Mesendoderm (in vitro differentiated cells): ENCODE results near the gene H6PD.

Experiments used
- DNase-seq: peaks from one replicate; pipeline ENCODE4 v3.0.0; 2013
- H2AK5ac ChIP-seq: 2 replicates; pipeline ENCODE4 v1.6.1; 2013; ENCODE audit warnings: low read length, inconsistent platforms
- H2BK120ac ChIP-seq: 2 replicates; pipeline ENCODE4 v1.6.1; 2013; ENCODE audit warnings: low read depth, mild to moderate bottlenecking, low read length, moderate library complexity, mixed read lengths
- H2BK15ac ChIP-seq: replicated peaks from 2 replicates; pipeline ENCODE4 v1.6.1; 2013; ENCODE audit warnings: low read depth, mild to moderate bottlenecking, moderate library complexity
- H2BK5ac ChIP-seq: 2 replicates; pipeline ENCODE4 v1.6.1; 2013; ENCODE audit warnings: low read length, inconsistent platforms
- H3K18ac ChIP-seq: 2 replicates; pipeline ENCODE4 v1.6.1; 2013; ENCODE audit warnings: mild to moderate bottlenecking, low read length, mixed read lengths
- H3K23ac ChIP-seq: one replicate; pipeline ENCODE4 v1.6.1; 2013; ENCODE audit warnings: low read length
- H3K27ac ChIP-seq: 2 replicates; pipeline ENCODE4 v1.5.1; 2013; ENCODE audit warnings: low read depth, mild to moderate bottlenecking, inconsistent platforms, low read length, moderate library complexity
- H3K27me3 ChIP-seq: 2 replicates; pipeline ENCODE4 v1.6.1; 2013; ENCODE audit warnings: low read length, control low read depth, mild to moderate bottlenecking, inconsistent platforms; ENCODE audit not compliant: insufficient read depth, poor library complexity
- H3K36me3 ChIP-seq: 2 replicates; pipeline ENCODE4 v1.6.1; 2013; ENCODE audit warnings: low read length, inconsistent platforms; ENCODE audit not compliant: control insufficient read depth, insufficient read depth
- H3K4ac ChIP-seq: one replicate; pipeline ENCODE4 v1.6.1; 2013; ENCODE audit warnings: low read depth, mild to moderate bottlenecking, low read length, moderate library complexity
- H3K4me1 ChIP-seq: 2 replicates; pipeline ENCODE4 v1.6.1; 2013; ENCODE audit warnings: low read depth, low read length, inconsistent platforms; ENCODE audit not compliant: control insufficient read depth
- H3K4me2 ChIP-seq: 2 replicates; pipeline ENCODE4 v1.6.1; 2013; ENCODE audit warnings: low read length
- H3K4me3 ChIP-seq: 2 replicates; pipeline ENCODE4 v1.5.1; 2013; ENCODE audit warnings: mild to moderate bottlenecking, low read length
- H3K56ac ChIP-seq: one replicate; pipeline ENCODE4 v1.6.1; 2013; ENCODE audit warnings: low read length
- H3K79me1 ChIP-seq: 2 replicates; pipeline ENCODE4 v1.6.1; 2013; ENCODE audit warnings: low read length, inconsistent platforms
- H3K79me2 ChIP-seq: 2 replicates; pipeline ENCODE4 v1.6.1; 2013; ENCODE audit warnings: mild to moderate bottlenecking, low read length; ENCODE audit not compliant: control insufficient read depth, insufficient read depth
- H3K9ac ChIP-seq: 2 replicates; pipeline ENCODE4 v1.6.1; 2013; ENCODE audit warnings: low read length, inconsistent platforms
- H4K5ac ChIP-seq: one replicate; pipeline ENCODE4 v1.6.1; 2013; ENCODE audit warnings: low read length
- H4K8ac ChIP-seq: one replicate; pipeline ENCODE4 v1.6.1; 2013; ENCODE audit warnings: low read depth, mild to moderate bottlenecking, control low read depth, low read length, moderate library complexity
- WGBS: extraction: QIAGEN DNeasy Blood & Tissue Kit; methylation state at CpG from one replicate; pipeline ENCODE4 v1.1.7; 2013; ENCODE audit warnings: low lambda C conversion rate, missing lambda C conversion rate; ENCODE audit not compliant: insufficient coverage; ENCODE audit errors: extremely low coverage; 5-methylcytosine and 5-hydroxymethylcytosine counted together

Gene H6PD

GRCh38 chr1:9317591-9318417 is 83.2 kb downstream of the H6PD start:
- Histone ChIP-seq H3K79me2 (no peaks in the 10 kb centered on the region), H3K79me1 (peaks cover 6% of the 10 kb centered on the region), H3K18ac (no peak overlapping the region), H3K27me3 (no peaks in the 10 kb centered on the region), H2BK120ac (no peak overlapping the region), H3K56ac (peak overlapping the region; percentile 39), H4K8ac (no peak overlapping the region), H2AK5ac (no peak overlapping the region), H3K9ac (no peak overlapping the region), H3K36me3 (no peaks in the 10 kb centered on the region), H3K27ac (no peak overlapping the region), H3K4me1 (peaks cover 14% of the 10 kb centered on the region), H2BK5ac (no peak overlapping the region), H3K4me2 (no peak overlapping the region), H3K4me3 (no peak overlapping the region), H3K23ac (no peak overlapping the region), H2BK15ac (no peak overlapping the region), H3K4ac (no peak overlapping the region), H4K5ac (no peak overlapping the region)
- DNase-seq, result no peak
- WGBS, result no CpG with 5 or more reads among the region's 28 CpGs

- H3K27me3 ChIP-seq, result no peaks in the 10 kb centered on the region
- H3K4ac ChIP-seq, result no peak overlapping the region
- no peak overlapping the region for H2AK5ac ChIP-seq
- no peak overlapping the region for H4K8ac ChIP-seq
- H3K4me1 ChIP-seq, result peaks cover 14% of the 10 kb centered on the region
- H3K23ac ChIP-seq, result no peak overlapping the region
- no peak overlapping the region for H4K5ac ChIP-seq
- H2BK15ac ChIP-seq, result no peak overlapping the region
- no peak overlapping the region for H3K27ac ChIP-seq
- H3K79me1 ChIP-seq, result peaks cover 9% of the 10 kb centered on the region
- no peak overlapping the region for H2BK120ac ChIP-seq
- H3K36me3 ChIP-seq, result no peaks in the 10 kb centered on the region
- peak overlapping the region; percentile 43 for H3K56ac ChIP-seq
- peak overlapping the region; percentile 67 for H2BK5ac ChIP-seq
- no peak overlapping the region for H3K9ac ChIP-seq
- WGBS, result no CpG with 5 or more reads among the region's 20 CpGs
- H3K18ac ChIP-seq, result no peak overlapping the region
- no peaks in the 10 kb centered on the region for H3K79me2 ChIP-seq
- H3K4me2 ChIP-seq, result no peak overlapping the region
- no peak overlapping the region for H3K4me3 ChIP-seq
- no peak for DNase-seq
Observed at GRCh38 chr1:9319208-9319788, 84.7 kb downstream of the H6PD start.

- Histone ChIP-seq H3K79me1 (peaks cover 9% of the 10 kb centered on the region), H3K4me2 (no peak overlapping the region), H2AK5ac (no peak overlapping the region), H3K4ac (no peak overlapping the region), H3K4me3 (no peak overlapping the region), H3K27ac (no peak overlapping the region), H3K9ac (no peak overlapping the region), H3K23ac (no peak overlapping the region), H3K56ac (peak overlapping the region; percentile 46), H4K5ac (no peak overlapping the region), H4K8ac (no peak overlapping the region), H3K4me1 (peaks cover 14% of the 10 kb centered on the region), H2BK120ac (no peak overlapping the region), H3K79me2 (no peaks in the 10 kb centered on the region), H2BK5ac (no peak overlapping the region), H3K27me3 (no peaks in the 10 kb centered on the region), H3K36me3 (no peaks in the 10 kb centered on the region), H3K18ac (no peak overlapping the region), H2BK15ac (no peak overlapping the region)
- DNase-seq, result peak; percentile 54
- WGBS, result no CpG with 5 or more reads among the region's 21 CpGs
Observed at GRCh38 chr1:9319789-9320519, 85.4 kb downstream of the H6PD start.
